ENCODE data around the gene GPR4.
A peak's percentile ranks its signal among the peaks of the same experiment; 100 is the strongest.
"Not testable (repeated sequence)": the region's sequence is repeated elsewhere in the genome, so short reads cannot be mapped to it uniquely, and the experiment has no call there.

GPR4 gene

DNA sequence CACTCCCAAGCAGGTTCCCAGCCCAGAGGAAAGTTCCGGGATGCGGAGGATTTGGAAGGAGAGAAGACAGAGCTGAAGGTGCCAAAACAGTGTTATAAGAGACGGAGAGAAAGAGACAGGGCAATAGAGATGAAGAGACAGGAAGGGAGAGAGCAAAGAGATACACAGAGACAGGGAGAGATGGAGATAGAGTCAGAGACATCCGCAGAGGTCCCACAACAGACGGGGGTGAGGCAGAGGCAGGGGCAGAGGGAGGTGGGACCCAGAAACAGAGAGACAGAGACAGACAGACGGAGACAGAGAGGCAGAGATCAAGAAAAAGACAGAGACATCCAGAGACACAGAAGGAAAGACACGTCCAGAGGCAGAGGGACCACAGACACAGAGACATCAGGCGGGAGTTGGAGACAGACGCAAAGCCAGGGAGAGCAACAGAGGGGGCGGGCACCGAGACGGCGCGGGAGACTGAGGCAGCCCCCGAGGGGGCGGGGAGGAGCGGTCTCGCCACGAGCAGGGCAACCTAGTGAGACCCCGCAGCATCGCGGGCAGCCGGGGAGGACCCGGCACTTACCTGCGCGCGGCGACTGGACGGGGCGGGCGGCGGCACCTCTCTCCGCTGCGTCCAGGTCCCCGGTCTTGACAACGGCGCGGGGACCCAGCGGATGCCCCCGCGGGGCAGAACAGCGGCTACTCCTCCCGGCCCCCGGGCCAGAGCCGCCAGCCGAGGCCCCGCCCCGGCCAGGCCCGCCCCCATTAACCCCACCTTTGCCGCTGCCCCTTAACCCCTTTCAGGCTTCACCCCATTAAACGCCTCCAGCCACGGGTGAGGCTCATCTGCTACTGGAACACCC is at the start of gene GPR4:
Gene GPR4 (minus strand): TSS at position 689 of the 851 bp plus-strand sequence. CDS start 10,346 bp downstream, outside the sequence.
- no peak for DNase-seq

DNA sequence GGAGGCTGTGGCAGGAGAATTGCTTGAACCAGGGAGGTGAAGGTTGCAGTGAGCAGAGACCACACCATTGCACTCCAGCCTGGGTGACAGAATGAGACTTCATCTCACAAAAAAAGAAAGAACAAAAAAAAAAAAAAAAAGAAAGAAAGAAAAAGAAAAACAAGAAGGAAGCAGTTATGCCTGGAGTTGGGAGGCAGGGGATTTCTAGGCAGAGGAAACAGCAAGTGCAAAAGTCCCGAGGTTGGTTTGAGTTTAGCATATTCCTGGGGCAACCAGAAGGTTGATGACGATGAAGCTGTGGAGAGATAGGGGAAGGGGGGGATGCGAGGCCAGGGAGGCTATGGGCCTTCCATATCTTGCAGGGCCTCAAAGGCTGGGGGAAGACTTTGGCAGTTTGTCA is 48.7 kb upstream of the GPR4 start:
- no peak for DNase-seq

DNA sequence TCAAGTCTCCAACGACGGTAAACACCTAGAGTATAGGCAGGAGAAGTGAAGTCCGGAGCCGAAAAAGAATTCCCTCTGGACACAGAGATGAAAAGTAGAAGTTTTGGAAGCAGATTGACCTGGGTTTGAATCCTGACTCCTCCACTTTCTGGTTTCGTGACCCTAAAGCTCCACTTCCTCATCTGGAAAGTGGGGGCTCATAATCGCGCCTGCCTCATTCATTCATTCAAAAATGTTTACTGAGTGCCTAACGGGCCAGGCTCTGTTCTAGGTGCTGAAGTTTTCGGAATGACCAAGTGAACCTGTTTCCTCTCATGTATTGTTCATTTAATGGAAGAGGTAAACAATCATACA is 44.3 kb upstream of the GPR4 start:
- no peak for DNase-seq

DNA sequence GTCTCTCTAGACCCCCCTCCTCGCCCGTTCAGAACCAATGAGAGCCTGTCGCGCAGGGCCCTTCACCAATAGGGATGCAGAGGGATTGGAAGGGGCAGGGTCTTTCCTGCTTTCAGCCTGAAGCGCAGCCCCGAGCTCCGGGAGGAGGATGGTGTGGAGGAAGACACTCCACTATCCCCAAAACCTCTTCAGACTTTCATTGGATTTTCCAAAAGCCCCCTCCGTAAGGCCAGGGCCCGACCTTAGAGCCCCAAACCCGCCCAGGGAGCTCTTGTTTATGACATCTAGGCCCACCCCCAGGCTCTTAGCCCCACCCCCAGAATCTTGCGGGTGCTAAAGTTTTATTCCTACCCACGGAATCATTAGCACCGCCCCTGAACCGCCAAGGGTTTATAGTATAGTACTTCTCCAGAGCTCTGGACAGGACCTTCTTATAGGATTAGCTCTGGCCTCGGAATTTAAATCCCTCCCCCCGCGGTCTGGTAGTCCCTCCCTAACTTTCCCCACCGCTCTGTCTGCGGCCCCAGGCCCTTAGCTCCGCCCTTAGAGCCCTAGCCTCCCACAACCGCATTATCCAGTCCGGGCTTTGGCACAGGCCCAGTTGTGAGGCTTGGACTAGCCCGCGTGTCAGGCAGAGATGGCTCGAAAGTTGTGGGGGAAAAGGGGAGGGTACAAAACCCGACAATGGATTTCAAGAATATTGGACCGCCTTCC is 43.8 kb upstream of the GPR4 start:
- no peak for DNase-seq

DNA sequence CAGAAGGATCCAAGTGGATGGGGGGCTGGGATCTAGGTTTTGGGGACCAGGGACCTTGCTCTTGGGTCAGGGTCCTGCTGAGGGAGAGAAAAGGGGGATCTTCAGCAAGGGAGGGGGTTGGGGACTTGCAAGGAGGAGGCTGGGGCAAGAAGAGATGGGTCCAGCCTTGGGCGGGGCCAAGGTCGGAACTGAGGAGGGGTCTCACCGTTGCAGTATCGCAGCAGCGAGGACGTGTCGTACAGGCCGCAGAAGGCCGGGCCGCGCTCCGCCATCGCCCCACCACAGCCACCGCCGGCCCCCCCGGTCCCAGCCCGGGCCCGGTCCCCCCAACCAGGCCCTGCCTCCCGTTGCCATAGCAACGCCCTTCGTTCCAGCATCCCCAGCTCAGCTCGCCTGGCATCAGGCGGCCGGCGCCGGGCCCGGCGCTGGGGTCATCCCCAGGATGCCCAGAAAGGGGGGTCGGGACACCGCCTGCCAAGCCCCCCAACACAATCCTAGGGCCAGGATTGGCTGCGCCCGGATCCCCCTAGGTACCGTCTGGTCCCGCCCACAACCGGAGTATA is 43.1 kb upstream of the GPR4 start:
- no peak for DNase-seq

DNA sequence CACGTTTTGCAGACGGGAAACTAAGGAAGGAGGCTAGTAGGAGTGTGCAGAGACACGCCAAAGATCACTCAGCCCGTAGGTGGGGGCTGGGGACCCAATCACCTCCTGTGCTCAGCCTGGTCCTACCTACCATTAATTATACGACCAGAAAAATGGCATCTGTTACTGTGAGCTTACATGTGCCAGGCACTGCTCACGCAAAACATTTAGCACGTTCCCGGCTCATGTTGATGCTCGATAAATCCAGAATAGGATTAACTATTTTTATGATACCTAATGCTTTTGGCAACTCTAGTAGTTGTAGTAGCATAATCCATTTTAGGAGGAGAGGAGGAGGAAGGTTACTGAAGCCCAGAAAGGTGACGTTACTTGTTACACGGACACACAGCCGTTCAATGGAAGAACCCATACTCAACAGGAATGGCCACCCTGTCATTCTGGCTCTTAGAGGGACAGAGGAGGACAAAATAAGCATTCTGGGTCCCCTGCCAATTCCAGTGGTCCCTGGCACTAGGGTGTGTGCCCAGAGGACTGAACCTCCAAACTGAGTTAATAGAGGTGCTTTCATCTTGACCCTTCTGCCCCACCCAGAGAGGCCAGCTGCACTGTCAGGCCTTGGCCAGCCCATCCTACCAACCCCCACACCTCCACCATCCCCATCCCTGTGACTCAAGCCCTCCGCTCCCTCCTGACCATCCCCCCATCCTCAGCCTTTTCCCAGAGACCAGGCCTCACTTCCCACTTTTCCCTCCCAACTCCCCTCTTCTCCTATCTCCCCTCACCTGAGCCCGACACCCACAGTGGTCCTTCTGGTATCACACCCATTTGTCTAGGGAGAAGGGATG is 42.1 kb upstream of the GPR4 start:
- DNase-seq, result no peak

DNA sequence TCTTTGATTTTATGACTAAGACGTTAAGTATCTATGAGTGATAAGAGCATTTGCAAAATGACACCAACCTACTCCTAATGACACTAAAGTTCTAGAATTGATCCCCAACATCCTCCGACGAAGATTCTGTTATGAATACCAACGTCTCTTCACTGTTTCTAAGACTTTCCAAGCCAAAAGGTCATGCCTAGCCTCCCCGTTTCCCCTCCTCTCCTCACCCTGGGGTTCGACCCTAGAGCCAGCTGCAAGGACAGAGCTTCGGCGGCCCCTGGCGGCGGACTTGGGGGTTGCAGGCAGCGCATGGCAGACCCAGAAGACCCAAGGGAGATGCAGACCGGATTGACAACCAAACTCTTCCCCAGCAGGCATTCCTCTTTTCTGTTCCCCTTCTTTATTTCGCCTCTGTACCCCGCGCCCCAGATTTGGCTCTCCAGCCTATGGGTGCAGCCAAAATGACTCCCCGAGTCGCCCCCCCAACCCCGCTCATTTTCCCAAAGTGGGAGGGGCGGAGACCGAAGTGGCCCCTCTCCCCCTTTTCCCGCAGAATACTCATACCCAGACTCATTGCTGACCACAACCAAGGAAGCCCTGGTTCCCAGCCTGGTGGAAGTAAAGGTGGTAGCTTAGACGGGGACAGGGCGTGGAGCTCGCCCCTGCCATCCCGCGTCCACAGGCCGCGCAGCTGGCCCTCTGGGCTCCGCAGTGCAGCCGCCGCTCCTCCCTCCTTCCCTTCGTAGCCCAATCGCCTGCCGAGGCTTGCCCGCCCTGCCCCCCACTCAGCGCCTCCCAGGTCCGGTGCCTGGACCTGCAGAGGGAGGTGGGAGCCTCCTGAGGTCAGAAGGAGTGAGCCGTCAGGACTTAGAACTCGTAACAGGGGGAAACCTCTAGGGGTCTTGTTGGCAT is 41.3 kb upstream of the GPR4 start:
- peak in 1 of 2 experiments; percentile 60 for DNase-seq

DNA sequence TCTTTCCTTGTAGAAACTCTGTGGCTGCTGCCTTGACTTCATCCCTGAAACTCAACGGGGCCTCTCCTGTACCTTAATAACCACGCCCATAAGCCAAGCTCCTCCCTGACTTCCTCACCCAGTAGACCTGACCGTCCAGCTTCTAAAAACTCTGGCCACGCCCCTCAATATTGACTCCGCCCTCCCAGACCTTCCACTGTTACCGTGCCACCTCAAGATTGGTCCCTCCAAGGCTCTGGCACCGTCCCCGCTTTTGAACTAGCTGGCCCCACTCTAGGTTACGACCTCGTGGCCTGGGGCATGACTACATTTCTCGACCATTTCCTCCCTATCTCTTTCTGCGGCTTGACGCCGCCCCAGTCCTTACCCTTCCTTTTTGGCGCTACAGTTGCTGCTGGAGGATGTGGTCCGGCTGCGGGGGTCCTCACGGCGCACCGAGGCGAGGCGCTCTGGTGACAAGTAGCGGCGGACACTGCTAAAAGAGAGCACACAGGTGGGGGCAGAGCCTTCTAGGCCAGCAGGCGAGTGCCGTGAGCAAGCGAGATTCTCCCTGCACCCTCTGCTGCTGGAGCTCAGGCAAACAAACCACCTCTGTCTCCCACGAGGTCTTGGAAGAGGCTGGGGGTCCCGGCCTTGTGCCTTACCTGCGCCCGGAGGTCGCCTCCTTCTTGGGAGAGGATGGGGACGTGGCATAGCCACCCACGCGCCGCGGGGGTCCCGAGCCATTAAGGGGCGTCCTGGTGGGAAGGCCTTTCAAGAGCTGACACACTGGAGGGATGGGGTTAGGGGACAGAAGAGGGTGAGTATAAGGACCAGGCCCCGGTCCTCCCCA is 39.5 kb upstream of the GPR4 start:
- DNase-seq, result peak; percentile 82 to 93

DNA sequence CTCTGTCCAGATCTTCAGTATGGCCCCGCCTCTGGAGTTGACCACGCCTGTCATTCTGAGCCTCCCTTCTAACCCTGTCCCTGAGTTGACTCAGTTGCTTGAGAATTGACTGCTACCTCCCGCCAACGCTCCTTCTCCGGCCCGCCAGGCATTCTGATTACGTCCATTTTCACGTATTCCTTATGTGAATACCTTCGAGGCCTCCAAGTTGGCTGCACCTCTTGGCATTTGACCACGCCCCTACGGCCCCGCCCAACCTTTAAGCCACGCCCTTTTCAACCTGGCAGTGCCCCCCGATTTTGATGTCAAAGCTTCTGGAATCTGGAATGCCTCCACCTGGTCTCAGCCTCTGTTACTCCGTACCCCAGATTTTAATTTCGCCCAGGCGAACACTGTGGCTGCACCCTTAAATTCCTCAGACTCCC is 38.8 kb upstream of the GPR4 start:
- no peak for DNase-seq

DNA sequence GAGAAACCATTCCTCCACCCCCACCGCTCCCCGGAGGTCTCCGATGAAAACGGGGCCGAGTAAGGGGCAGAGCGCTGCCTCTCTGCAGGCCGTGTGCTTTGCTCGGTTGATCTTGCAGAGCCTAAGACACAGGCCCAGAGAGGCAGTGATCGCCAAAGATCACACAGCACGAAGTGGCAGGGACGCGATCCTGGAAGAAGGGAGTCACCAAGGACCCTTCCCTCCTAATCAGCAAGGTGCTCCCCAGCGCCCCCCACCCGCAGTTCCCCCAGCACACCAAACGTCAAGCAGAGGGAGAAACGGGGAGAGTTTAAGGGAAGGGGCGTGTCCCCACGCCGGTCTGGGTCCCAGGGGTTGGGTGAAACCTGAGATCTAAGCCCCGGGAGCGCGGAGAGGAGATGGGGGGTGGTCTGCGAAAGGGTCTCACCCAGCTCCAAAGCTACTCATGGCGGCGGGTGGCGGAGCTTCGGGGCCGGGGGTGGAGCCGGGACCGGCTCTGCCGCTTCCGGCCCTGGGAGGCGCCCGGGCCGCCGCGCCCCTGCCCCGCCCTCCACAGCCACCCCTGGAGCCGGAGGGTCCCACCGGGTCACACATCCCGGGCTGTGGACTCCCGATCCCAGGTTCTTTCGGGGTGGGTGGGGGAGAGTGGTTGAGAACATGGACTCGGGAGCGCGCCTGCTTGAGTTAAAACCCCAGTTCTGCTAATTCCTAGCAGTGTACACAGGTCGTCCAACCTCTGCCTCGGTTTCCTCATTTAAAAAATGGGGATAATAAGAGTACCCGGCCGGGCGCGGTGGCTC is 37.1 kb upstream of the GPR4 start, which contains the start of gene EML2:
Gene EML2 (minus strand): TSS at position 468 of the 800 bp plus-strand sequence. CDS start 21 bp downstream, at position 447.
- DNase-seq, result no peak

DNA sequence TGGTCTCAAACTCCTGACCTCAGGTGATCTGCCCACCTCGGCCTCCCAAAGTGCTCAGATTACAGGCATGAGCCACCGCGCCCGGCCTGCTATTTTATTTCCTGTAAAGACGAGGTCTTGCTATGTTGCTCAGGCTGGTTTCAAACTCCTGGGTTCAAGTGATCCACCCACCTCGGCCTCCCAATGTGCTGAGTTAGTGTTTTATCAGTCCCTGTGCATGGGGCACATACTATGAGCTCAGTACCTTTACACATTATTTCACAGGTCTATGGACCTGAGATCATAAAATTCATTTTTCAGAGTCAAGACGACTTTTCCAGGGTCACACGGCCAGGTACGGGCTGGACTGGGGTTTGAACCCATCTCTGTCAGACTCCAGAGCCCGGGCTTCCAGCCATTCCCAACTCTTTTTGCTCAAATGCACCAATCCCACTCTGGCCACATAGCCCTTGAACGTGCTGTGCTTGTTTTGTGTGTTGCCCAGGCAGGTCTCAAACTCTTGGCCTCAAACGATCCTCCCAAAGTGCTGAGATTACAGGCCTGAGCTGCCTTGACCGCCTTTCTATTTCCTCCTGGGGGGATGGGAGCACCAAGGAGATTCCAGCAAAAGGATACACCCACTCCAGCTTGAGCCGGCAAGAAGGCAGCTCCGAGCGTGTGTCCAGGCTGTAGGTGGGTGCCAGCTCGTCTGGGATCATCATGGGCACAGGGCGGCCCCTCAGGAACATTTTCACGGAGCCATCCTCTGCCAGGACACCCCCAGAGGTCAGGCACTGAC is 36.1 kb upstream of the GPR4 start:
- DNase-seq, result no peak

DNA sequence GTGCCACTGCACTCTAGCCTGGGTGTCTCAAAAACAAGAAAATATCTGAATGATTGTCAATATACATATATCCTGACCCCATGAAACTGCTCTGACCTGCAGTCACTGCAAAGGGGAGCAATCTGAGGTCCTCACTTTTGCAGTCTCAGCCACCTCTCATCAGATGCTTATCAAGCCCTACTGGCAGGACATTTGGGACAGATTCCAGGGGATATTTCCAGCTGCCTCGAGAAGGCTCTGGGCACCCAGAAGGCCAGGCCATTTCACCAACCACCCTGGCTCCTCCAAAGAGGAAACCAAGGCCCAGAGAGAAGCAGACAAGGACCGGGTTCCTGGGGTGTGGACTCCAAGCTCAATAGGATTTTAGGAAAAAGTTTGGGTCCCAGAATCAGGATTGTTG is 34.9 kb upstream of the GPR4 start:
- DNase-seq, result no peak

DNA sequence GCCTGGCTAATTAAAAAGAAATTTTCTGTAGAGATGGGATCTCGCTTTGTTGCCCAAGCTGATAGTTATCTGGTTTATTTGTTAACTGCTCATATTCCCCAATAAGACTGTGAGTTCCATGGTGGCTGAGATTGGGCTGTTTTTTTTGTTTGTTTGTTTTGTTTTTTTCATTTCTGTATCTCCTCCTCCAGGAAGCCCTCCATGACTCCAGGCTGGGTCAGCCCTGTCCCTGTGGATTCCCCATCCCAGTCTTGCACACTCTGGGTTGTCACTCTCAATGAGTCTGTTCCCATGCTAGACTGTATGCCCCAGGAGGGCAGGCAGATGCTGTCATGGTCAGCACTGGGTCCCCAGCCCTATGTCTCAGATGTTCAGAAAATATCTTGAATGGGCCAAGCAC is 34.3 kb upstream of the GPR4 start:
- no peak for DNase-seq

DNA sequence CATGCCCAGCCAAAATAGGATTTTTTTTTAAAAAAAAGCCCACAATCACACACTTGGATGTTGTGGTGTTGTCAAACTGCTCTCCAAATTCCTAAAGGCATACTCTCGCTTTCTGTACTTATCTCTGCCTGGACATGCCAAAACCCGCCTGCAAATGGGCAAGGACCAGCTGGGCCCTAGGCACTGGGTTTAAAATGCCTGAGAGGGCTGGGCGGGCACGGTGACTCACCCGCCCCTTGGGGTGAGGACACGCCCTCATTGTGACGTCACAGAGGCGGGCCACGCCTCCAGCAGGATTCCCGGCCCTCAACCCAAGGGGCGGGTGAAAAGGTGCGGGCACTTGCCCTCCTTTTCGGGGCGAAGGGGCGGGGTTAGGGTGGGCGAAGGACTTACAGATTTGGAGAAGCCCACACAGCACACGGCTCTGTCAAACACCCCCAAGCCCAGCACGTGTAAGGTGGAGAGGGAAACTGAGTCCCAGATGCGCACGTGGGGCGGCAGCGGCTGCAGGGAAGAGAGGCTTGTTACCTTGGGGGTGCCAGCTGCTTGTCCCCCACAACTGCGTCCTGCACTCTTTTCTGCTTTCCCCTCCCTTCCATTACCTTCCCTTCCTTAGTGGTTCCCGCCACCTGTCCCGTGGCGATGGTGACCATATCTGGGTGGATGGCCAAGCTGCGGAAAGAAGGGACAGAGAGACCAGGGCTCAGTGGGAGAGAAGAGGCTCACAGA is 30.6 kb upstream of the GPR4 start:
- DNase-seq, result peak in 1 of 2 experiments; percentile 52

DNA sequence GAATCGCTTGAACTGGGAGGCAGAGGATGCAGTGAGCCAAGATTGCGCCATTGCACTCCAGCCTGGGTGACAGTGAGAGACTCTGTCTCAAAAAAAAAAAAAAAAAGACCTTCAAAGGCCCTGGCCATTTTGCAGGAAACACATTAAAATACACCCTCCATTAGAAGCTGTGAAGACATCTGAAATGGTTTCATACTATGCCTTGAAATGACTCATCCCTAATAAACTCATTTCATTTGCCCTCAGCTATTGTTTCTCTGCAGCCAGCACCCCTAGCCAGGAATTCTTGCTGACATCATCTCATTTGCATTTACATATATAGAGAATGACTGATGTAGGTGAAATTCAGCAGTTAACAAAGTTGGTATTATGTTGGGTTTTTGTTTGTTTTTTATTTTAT is 28.5 kb upstream of the GPR4 start:
- peak in 1 of 2 experiments; percentile 68 for DNase-seq

DNA sequence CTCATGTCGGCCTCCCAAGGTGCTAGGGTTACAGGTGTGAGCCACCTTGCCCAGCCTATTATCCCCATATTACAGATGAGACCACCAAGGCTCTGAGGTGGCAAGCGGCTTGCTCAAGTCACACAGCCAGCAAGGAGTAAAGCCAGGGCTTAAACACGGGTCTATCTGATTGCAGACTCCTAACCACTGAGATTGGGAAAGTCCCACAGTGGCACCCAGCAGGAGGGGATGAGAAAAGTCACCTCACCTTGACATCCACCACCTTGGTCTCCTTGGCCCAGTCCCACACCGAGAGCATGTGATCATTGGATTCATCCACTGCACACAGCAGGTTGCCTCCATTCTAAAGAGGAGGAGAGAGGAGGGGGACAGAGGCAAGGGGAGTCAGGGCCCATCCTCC is 27.7 kb upstream of the GPR4 start:
- no peak for DNase-seq

DNA sequence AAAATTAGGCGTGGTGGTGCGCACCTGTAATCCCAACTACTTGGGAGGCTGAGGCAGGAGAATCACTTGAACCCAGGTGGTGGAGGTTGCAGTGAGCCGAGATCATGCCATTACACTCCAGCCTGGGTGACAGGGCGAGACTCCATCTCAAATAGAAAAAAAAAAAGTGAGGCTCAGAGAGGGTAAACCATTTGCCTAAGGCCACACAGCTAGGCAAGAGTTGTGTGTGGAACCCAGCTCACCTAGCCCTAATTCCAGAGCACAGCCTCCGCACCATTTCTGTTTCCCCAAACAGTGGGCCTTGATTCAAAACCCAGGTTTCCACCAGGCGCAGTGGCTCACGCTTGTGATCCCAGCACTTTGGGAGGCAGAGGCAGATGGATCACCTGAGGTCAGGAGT is 26.2 kb upstream of the GPR4 start:
- DNase-seq, result not testable (repeated sequence)

DNA sequence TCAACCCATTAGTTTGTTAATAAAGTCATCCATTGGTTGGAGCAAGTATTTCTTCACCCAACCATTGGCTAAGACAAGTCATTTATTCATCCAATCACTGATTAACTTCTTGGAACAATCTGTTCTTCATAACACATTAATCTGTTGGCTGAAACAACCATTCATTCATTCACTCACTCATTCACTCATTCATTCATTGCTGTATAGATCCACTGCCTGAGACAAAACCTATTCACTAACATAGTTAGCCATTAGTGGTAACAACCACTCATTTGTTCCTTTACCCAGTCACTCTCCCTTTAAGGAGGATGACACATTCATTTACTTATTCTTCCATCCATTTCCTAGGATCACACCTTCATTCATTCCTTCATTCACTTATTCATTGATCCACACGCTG is 22.0 kb upstream of the GPR4 start:
- DNase-seq, result no peak
